HG02571 (cell line): ENCODE measurements around the gene LRRC56.
A peak's percentile ranks its signal among the peaks of the same experiment; 100 is the strongest.

Experiments used
- ATAC-seq: cut with Tn5 transposase; IDR thresholded peaks from one replicate; pipeline ENCODE4 v1.9.1; 2021; ENCODE audit warnings: mild to moderate bottlenecking, moderate library complexity; ENCODE audit not compliant: unreplicated experiment

Gene LRRC56

GRCh38 chr11:518463-519202 is 18.7 kb upstream of the LRRC56 start:
- ATAC-seq = no peak

GRCh38 chr11:520428-521176 is 16.7 kb upstream of the LRRC56 start:
- ATAC-seq = no peak

GRCh38 chr11:521177-521688 is 16.1 kb upstream of the LRRC56 start:
- no peak for ATAC-seq

- no peak for ATAC-seq
Measured at GRCh38 chr11:526192-526591, 11.1 kb upstream of the LRRC56 start.

- ATAC-seq = no peak
Measured at GRCh38 chr11:528166-528814, 9.0 kb upstream of the LRRC56 start.

- ATAC-seq = no peak
Measured at GRCh38 chr11:528815-529727, 8.3 kb upstream of the LRRC56 start.

- no peak for ATAC-seq
Measured at GRCh38 chr11:529728-530411, 7.5 kb upstream of the LRRC56 start.

- no peak for ATAC-seq
Measured at GRCh38 chr11:530960-531831, 6.1 kb upstream of the LRRC56 start.

- ATAC-seq = no peak
Measured at GRCh38 chr11:531919-532526, 5.3 kb upstream of the LRRC56 start.

- no peak for ATAC-seq
Measured at GRCh38 chr11:532527-532985, 4.8 kb upstream of the LRRC56 start.

GRCh38 chr11:532986-533585 is 4.2 kb upstream of the LRRC56 start:
- no peak for ATAC-seq

- ATAC-seq = no peak
Measured at GRCh38 chr11:533586-534395, 3.5 kb upstream of the LRRC56 start.

GRCh38 chr11:534396-535209 is 2.7 kb upstream of the LRRC56 start:
- no peak for ATAC-seq

- no peak for ATAC-seq
Measured at GRCh38 chr11:535210-535518, 2.2 kb upstream of the LRRC56 start.

- ATAC-seq = peak; percentile 70
Measured at GRCh38 chr11:535519-536454, 1.5 kb upstream of the LRRC56 start, which contains the start of gene HRAS. HRAS (minus strand) TSS chr11:535576.
